Thyroid gland (tissue), 4 donors: ENCODE data around the gene AQP9. TPM values are rescaled to one million over a fixed set of nuclear protein-coding genes. Genes with fewer than 3 reads are reported as not detected.

Experiments used
- DNase-seq, 2 donors: peaks; one replicate each; pipeline ENCODE4 v3.0.0-alpha.2; 2019
- H3K27ac ChIP-seq, 3 donors: fragments of 200-600 bp; sonication (generic); 1 replicate in 2 of 3; 2 replicates in 1 of 3; pipeline ENCODE4 v1.5.1; 2016 to 2019; ENCODE audit warnings: mild to moderate bottlenecking in 1 of 3, moderate library complexity in 1 of 3
- H3K27me3 ChIP-seq: fragments of 200-600 bp; sonication (generic); one replicate; pipeline ENCODE4 v1.5.1; 2019
- H3K36me3 ChIP-seq, 2 donors: fragments of 200-600 bp; sonication (generic); one replicate each; pipeline ENCODE4 v1.5.1; 2016 to 2019
- H3K4me1 ChIP-seq, 2 donors: fragments of 200-600 bp; sonication (generic); one replicate each; pipeline ENCODE4 v1.5.1; 2017 to 2019
- H3K4me3 ChIP-seq, 3 donors: fragments of 200-600 bp; sonication (generic); replicated peaks in 1 of 3; 1 replicate in 2 of 3; 2 replicates in 1 of 3; pipeline ENCODE4 v1.5.1; 2016; ENCODE audit warnings: mild to moderate bottlenecking in 1 of 3
- H3K9me3 ChIP-seq: fragments of 200-600 bp; sonication (generic); one replicate; pipeline ENCODE4 v1.5.1; 2017
- POLR2A ChIP-seq, 2 donors: fragments of 450-650 bp; IDR thresholded peaks; one replicate each; pipeline ENCODE4 v1.6.1; 2017; ENCODE audit warnings: antibody characterized with exemption in 2 of 2, mild to moderate bottlenecking in 2 of 2, moderate library complexity in 1 of 2
- WGBS, 2 donors: methylation state at CpG; one replicate each; pipeline ENCODE4 v1.1.5; 2017; 5-methylcytosine and 5-hydroxymethylcytosine counted together
- intact Hi-C: fragments of 100-400 bp; cut with DNase I; formaldehyde crosslinking; loops from one replicate; pipeline ENCODE4 v1.15.1; 2023
- total RNA-seq, 4 donors: library from RNA; depleted of rRNA; stranded (reverse); fragments of >200 nt; gene quantifications; one replicate each; pipeline ENCODE4 v1.2.3, GENCODE V29; 2016
- TF ChIP-seq, protein P1 (sequence below), 6 experiments: fragments of 200-600 bp in 3 of 6; fragments of 450-650 bp in 3 of 6; sonication (generic) in 3 of 6; IDR thresholded peaks; one replicate each; pipeline ENCODE4 v1.5.1; 2016 to 2019; ENCODE audit warnings: antibody characterized with exemption in 6 of 6, mild to moderate bottlenecking in 2 of 6, inconsistent platforms in 1 of 6, moderate library complexity in 1 of 6

Gene AQP9
- total RNA-seq, 4 donors from 2014 or later: 0.21 to 1.6 (median 0.78) TPM; not detected in 1

DNA sequence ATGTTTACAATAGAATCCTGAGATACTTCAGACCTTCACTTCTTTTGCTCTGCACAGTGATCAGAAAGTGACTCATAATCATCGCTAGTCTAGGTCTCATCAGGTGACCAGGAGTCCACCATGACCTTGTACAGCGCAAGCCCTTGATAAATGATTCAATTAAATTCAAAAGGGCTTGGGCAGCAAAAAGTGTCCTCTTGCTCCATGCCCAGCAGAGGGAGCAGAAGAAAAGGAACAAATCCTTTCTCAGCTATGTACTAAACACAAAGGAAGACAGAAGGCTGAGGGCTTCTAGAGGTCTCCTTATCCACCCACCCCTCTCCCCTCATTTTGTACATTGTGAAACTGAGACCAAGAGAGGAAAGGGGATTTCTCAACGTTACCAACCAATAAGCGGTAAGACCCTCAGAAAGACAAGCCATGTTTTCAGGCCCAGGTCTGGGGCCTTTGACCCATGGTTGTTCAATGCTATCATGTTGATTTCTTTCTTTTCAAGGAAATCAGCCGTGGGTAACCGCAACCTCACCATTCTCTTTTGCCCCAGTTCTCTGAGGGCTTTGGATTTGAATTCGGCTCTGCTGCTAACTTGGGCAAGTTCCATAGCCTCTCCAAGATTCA is 74.8 kb downstream of the AQP9 start:
- intact Hi-C loops: no loop called here
- Histone ChIP-seq H3K27me3 (no peaks in the 10 kb centered on the region), H3K9me3 (no peaks in the 10 kb centered on the region), H3K4me1 (peaks cover 0 to 5% of the 10 kb centered on the region in 2 donors), H3K4me3 (no peak overlapping the region), H3K27ac (no peak overlapping the region), H3K36me3 (no peaks in the 10 kb centered on the region)
- DNase-seq: peak; percentile 13 to 14
- TF ChIP-seq, protein P1, sequence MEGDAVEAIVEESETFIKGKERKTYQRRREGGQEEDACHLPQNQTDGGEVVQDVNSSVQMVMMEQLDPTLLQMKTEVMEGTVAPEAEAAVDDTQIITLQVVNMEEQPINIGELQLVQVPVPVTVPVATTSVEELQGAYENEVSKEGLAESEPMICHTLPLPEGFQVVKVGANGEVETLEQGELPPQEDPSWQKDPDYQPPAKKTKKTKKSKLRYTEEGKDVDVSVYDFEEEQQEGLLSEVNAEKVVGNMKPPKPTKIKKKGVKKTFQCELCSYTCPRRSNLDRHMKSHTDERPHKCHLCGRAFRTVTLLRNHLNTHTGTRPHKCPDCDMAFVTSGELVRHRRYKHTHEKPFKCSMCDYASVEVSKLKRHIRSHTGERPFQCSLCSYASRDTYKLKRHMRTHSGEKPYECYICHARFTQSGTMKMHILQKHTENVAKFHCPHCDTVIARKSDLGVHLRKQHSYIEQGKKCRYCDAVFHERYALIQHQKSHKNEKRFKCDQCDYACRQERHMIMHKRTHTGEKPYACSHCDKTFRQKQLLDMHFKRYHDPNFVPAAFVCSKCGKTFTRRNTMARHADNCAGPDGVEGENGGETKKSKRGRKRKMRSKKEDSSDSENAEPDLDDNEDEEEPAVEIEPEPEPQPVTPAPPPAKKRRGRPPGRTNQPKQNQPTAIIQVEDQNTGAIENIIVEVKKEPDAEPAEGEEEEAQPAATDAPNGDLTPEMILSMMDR (IDR thresholded peaks at IDR 0.05): peak in 4 of 6 experiments; percentile 15 to 63 (median 53)
- TF ChIP-seq POLR2A (IDR thresholded peaks at IDR 0.05): no peak
- WGBS, 2 donors: 85 to 86% methylated on average over 7 of the region's 7 CpGs

GRCh38 chr15:58213587-58214338 is 75.6 kb downstream of the AQP9 start:
- no peaks in the 10 kb centered on the region for H3K9me3 ChIP-seq
- H3K4me3 ChIP-seq: no peak overlapping the region
- no peak for DNase-seq
- no peaks in the 10 kb centered on the region for H3K36me3 ChIP-seq
- intact Hi-C loops: no loop called here
- no peaks in the 10 kb centered on the region for H3K27me3 ChIP-seq
- peak overlapping the region in 1 of 3 donors; percentile 35 for H3K27ac ChIP-seq
- H3K4me1 ChIP-seq: peaks cover 0 to 5% of the 10 kb centered on the region in 2 donors
- 68 to 72% methylated on average over 5 of the region's 5 CpGs for WGBS, 2 donors
- TF ChIP-seq POLR2A (IDR thresholded peaks at IDR 0.05): no peak
- TF ChIP-seq, protein P1 (IDR thresholded peaks at IDR 0.05): no peak

- DNase-seq: no peak
- intact Hi-C loops: no loop called here
- 84 to 87% methylated on average over 11 of the region's 11 CpGs for WGBS, 2 donors
- H3K9me3 ChIP-seq: no peaks in the 10 kb centered on the region
- no peaks in the 10 kb centered on the region for H3K36me3 ChIP-seq
- H3K4me3 ChIP-seq: no peak overlapping the region
- H3K4me1 ChIP-seq: peaks cover 0 to 5% of the 10 kb centered on the region in 2 donors
- no peak for TF ChIP-seq POLR2A (IDR thresholded peaks at IDR 0.05)
- TF ChIP-seq, protein P1 (IDR thresholded peaks at IDR 0.05): no peak
- no peaks in the 10 kb centered on the region for H3K27me3 ChIP-seq
- H3K27ac ChIP-seq: no peak overlapping the region
Measured at GRCh38 chr15:58214591-58215340, 76.6 kb downstream of the AQP9 start.

DNA sequence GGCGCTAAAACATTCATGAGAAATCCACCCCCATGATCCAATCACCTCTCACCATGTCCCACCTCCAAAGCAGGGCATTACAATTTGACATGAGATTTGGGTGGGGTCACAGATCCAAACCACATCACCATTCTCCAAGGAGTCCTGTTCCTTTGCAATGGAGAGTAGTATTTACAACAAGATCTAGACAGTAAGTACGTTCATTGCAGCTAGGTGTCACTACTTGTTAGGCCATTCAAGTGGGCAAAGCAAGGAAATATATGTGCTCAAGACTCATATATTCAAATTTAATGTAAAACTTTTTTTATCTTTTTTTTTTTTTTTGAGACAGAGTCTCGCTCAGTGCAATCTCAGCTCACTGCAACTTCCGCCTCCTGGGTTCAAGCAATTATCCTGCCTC is 79.3 kb downstream of the AQP9 start:
- no peak for DNase-seq
- WGBS, 2 donors: 94 to 97% methylated on average over 4 of the region's 4 CpGs
- H3K4me3 ChIP-seq: no peak overlapping the region
- no peaks in the 10 kb centered on the region for H3K9me3 ChIP-seq
- H3K27ac ChIP-seq: no peak overlapping the region
- H3K27me3 ChIP-seq: no peaks in the 10 kb centered on the region
- intact Hi-C loops: no loop called here
- H3K36me3 ChIP-seq: no peaks in the 10 kb centered on the region
- peaks cover 0 to 5% of the 10 kb centered on the region in 2 donors for H3K4me1 ChIP-seq
- TF ChIP-seq POLR2A (IDR thresholded peaks at IDR 0.05): no peak
- TF ChIP-seq, protein P1 (IDR thresholded peaks at IDR 0.05): no peak
